GM12801 (cell line): ENCODE results near the gene GYPC.

Experiments used
- TF ChIP-seq, protein P1 (sequence below): IDR thresholded peaks from one replicate; pipeline ENCODE4 v1.5.1; 2011; ENCODE audit warnings: control low read depth; ENCODE audit not compliant: insufficient read length; ENCODE audit errors: extremely low read depth

The GYPC gene

DNA sequence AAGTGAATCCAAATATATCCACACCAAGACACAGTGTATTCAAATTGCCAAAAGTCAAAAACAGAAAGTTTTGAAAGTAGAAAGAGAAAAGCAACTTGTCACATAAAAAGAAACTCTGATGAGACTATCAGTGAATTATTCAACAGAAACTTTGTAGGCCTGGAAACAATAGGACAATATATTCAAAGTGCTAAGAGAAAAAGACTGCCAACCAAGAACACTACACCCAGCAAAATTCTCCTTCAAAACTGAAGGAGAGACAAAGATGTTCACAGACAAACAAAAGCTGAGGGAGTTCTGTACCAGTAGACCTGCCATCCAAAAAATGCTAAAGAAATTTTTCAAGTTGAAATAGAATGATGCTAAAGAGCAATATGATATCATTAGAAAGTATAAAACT, 69.6 kb downstream of the GYPC start:
- TF ChIP-seq, protein P1, sequence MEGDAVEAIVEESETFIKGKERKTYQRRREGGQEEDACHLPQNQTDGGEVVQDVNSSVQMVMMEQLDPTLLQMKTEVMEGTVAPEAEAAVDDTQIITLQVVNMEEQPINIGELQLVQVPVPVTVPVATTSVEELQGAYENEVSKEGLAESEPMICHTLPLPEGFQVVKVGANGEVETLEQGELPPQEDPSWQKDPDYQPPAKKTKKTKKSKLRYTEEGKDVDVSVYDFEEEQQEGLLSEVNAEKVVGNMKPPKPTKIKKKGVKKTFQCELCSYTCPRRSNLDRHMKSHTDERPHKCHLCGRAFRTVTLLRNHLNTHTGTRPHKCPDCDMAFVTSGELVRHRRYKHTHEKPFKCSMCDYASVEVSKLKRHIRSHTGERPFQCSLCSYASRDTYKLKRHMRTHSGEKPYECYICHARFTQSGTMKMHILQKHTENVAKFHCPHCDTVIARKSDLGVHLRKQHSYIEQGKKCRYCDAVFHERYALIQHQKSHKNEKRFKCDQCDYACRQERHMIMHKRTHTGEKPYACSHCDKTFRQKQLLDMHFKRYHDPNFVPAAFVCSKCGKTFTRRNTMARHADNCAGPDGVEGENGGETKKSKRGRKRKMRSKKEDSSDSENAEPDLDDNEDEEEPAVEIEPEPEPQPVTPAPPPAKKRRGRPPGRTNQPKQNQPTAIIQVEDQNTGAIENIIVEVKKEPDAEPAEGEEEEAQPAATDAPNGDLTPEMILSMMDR, result no peak

DNA sequence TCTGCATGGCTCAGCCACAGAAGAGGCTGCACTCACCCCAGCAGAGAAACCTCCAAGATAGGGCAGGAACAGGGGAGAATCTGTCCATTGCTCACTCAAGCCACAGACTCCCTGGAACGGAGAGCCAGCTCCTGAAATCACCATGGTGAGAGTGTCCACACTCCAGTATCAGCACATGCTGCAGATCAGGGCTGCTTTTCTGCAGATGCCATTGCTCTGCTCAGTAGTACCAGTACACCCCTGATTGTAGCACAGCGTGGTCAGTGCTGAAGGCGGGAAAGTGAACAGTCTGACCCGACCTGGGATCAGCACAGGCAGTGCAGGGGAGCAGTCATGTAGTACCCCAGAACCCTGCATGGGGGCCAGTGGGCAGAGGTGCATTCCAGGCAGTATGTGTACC, 73.9 kb downstream of the GYPC start:
- TF ChIP-seq, protein P1, result no peak

DNA sequence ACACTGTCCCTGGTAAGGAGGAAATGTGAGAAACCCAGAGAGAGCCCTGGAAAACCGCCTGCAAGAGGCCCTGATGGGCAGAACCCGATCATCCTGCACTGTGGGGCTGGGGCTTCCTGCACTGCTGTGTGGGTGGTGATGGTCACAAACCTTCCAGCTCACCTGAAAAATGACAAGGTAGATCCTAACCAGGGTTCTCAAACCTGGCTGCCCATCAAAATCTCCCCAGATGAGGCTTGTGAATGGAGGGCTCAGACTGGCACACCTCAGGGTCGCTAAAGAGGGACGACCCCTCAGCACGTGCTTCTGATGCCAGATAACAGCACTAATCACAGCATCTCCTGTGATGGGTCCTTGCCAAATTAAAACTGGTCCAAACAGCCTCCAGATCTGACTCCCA, 74.7 kb downstream of the GYPC start:
- TF ChIP-seq, protein P1, result no peak

DNA sequence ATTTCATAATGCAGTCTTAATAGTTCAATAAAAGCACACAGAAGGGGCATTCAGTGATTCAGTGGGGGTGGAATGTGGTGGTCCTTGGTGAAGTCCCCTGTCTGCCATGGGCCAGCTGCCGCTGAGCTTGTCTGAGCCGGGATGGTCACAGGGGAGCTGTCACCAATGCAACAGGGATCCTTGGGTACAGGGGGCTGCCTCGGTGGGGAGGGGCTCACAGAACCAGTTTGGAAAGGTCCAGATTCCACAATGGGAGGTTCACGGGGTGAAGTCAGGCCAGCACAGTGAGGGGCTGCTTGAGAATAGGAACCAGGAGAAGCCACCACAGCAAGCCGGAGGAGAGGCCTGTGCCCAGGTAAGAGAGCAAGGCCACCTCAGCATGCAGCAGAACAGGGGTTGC, 75.4 kb downstream of the GYPC start:
- TF ChIP-seq, protein P1, result no peak

DNA sequence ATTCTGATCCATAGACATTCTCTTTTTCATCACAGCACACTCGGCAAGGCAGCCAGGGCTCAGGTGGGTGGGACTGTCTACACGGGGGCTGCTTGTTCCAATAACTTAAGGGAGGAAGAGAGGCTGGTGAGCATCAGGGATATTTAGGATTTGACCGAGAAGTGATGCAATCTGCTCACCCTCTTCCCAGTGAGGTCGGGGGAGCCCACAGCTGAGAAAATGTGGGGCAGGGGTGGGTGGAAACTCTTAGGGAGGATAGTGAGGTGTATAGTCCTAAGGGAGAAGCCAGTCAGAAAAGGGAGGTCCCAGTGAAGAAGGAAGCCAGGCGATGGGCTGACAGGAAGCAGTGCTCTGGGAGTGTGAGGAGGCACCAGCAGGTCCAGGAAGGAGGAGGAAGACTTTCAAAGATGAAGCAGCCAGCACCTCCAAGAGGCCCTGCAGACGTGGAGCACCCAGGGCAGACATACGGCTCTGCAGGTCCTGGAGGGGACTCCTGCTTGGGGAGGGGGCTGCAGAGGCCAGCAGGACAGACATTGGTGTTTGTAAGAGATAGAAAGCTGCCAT, 76.8 kb downstream of the GYPC start:
- TF ChIP-seq, protein P1, result no peak

DNA sequence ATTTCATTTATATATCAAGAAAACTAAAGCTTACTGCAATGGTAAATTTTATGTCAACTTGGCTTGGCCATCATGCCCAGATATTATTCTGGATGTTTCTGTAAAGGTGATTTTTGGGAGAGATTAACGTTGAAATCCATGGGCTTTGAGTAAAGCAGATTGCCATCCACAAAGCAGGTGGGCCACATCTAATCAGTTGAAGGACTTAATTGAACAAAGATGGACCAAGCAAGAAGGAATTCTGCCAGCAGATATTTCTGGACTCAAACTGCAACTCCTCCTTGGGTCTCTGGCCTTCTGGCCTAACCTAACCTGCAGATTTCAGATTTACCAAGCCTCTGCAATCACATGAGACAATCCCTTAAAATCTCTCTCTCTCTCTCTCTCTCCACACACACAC, 77.8 kb downstream of the GYPC start:
- TF ChIP-seq, protein P1, result no peak

DNA sequence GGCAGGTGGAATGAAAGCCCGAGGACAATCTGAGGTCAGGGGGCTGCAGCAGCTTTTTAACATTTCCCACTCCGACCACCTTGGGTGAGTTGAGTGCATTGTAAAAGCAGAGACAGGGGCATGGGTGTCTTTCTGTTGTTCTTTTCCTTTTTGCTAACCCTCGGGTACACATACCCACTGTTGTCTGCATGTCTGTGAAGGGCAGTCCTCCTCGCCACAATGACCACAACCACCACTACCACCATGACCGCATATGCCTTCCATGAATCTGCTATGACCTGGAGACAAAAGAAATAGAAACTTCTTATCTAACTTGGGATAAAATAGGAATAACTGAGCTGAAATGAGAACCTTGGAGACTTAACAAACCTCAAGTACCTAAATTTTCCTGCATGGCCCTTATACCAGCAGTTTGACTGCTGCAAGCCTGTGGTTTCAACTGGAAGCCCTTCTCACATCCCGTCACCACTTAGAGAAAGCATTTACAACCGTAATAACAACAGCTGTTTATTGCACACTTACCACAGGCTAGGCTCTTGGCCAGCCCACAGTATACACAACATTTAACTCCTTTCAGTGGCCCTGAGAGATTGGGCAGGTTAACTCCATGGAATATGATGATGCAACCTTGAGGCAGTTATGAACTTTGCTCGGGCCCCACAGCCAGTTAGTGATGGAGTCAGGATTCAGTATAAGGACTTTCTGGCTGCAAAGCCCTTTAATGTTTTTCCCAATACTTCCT, 80.3 kb downstream of the GYPC start:
- TF ChIP-seq, protein P1, result no peak

DNA sequence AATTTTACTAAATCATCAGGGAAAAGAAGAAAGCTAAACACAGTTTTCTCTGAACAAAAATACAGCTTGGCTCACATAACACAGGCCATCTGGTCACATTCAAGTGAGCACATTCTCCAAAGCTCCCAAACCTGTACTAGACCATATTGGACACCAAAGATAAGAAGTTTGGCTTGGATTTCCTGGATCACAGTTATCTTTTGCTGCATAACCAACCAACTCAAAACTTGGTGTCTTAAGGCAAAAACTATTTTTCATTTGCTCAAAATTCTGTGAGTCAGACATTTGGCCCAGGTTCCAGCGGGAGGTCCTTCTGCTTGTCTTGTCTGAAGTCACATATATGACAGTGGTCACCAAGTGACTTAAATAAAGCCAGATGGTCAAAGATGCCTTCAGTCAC, 83.2 kb downstream of the GYPC start:
- TF ChIP-seq, protein P1, result no peak
